WI38 (cell line): ENCODE results near the gene TPM3.

Source experiments
- H3K4me3 ChIP-seq: 2 replicates; pipeline ENCODE4 v1.5.1; 2011; ENCODE audit warnings: low read depth, mild to moderate bottlenecking, control low read depth, low read length
- TF ChIP-seq, protein P1 (sequence below): IDR thresholded peaks from 2 replicates; pipeline ENCODE4 v1.5.1; 2012; ENCODE audit warnings: low read depth, mild to moderate bottlenecking, control low read depth, low read length

The TPM3 gene

DNA sequence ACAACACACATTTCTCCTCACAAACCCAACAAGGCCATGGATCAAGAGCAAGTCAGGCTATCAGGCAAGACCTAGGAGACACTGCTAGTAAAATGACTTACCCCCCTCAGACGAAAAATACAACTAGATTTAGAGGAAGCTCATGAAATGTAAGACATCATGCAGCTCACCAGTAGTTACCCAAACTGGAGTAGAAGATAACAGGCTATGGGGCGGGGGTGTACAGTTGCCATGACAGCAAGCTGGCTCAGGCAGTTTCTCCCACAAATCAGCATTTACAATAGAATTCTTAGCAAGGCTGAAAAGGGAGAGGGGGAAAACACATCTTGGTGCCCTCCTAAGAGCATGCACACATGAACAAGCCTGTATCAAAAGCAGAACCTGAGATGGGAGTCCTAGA is 13.9 kb downstream of the TPM3 start:
- TF ChIP-seq, protein P1, sequence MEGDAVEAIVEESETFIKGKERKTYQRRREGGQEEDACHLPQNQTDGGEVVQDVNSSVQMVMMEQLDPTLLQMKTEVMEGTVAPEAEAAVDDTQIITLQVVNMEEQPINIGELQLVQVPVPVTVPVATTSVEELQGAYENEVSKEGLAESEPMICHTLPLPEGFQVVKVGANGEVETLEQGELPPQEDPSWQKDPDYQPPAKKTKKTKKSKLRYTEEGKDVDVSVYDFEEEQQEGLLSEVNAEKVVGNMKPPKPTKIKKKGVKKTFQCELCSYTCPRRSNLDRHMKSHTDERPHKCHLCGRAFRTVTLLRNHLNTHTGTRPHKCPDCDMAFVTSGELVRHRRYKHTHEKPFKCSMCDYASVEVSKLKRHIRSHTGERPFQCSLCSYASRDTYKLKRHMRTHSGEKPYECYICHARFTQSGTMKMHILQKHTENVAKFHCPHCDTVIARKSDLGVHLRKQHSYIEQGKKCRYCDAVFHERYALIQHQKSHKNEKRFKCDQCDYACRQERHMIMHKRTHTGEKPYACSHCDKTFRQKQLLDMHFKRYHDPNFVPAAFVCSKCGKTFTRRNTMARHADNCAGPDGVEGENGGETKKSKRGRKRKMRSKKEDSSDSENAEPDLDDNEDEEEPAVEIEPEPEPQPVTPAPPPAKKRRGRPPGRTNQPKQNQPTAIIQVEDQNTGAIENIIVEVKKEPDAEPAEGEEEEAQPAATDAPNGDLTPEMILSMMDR, result no peak
- no peak overlapping the region for H3K4me3 ChIP-seq

DNA sequence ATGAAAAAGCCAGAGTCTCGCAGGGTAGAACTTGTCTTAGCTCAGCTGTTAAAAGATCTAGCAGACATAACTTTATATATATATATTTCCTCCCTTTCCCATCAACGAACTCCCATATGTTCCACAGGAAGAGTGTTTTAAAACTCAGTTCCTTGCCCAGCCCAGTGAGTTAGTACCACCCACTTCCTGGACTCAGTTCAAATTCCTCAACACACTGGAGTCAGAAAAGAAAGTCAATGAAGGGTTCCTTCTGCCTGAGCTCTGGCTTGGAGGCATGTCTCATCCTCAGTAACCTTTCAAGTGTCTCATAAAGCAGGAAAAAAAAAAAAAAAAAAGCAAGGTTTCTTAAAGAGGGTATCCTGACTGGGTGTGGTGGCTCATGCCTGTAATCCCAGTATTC is 15.6 kb downstream of the TPM3 start:
- H3K4me3 ChIP-seq, result no peak overlapping the region
- TF ChIP-seq, protein P1, result no peak

DNA sequence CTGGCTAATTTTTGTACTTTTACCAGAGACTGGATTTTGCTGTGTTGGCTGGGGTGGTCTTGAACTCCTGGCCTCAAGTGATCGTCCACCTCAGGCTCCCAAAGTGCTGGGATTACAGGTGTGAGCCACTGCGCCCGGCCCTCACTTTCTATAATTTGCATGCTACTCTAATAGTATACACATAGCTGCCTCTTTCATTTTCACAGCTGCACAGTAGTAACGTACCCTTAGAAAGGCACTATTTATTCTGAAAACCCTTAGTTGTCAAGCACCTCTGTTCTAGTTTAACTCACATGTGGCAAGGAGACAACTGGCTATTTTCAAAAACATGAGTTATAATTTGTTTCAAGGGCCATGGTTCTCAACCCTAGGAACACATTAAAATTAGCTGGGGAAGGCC is 17.2 kb downstream of the TPM3 start:
- H3K4me3 ChIP-seq, result no peak overlapping the region
- TF ChIP-seq, protein P1, result no peak

DNA sequence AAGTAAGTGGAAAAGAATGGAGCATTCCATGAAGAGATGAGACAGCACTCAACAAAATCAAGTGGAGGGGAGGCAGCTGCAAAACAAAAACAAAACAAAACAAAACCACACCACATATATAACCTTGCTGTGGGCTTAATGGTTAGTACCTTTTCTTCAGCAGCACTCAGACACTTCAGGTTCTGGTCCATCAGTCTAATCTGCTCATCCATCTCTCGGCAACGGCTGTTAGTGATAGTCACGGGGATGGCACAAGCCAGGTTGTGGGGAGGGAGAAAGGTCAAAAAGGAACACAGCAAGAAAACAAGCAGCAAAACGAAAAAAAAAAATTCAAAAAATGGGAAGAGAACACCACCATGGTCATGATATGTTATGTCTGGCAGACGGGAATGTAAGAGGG is 20.0 kb downstream of the TPM3 start:
- TF ChIP-seq, protein P1, result no peak
- H3K4me3 ChIP-seq, result no peak overlapping the region

DNA sequence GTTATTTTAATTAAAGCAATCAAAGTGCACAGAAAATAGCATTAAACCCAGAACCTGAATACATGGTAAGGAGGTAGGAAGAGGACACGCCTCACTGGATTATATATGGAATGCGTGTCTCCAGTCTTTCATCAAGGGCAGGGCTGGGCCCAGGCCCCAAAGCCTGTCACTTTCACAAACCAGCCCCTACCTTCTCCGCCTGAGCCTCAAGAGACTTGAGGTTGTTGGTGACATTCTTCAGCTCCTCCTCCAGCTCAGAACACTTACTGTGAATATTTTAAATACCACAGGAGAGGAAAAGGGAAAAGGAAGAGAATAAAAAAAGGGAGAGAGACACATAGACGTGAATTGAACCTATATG is 20.7 kb downstream of the TPM3 start:
- TF ChIP-seq, protein P1, result no peak
- no peak overlapping the region for H3K4me3 ChIP-seq

DNA sequence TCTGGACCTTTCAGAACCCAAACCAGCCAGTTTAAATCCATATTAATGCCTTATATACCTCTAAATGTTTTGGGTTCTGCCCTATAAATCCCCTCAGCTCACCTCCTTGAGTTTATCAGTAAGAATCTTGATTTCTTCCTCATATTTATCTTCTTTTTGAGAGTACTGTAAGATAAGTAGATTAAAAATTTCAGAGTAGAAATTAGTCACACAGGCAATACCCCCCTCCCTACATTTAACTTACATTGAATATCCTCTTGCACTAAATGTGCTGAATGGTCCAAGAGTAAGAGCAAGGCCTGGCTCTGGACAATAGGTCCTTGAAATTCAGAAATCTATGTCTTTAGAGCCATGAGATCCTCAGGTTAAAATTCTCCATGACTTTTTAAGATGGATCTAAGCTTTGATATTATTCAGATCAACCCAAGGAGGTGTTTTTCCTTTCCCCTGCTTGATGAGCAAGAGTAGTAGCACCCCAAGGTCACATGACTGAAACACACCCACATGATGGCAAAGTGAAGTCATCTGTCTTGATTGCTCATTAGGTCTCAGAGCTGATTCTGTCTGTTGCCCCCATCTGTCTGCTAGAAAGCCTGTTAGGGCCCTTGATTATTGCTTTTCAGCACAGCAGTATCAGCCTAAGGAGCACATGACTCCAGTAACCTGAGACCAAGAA is 21.2 kb downstream of the TPM3 start:
- H3K4me3 ChIP-seq, result no peak overlapping the region
- TF ChIP-seq, protein P1, result no peak

DNA sequence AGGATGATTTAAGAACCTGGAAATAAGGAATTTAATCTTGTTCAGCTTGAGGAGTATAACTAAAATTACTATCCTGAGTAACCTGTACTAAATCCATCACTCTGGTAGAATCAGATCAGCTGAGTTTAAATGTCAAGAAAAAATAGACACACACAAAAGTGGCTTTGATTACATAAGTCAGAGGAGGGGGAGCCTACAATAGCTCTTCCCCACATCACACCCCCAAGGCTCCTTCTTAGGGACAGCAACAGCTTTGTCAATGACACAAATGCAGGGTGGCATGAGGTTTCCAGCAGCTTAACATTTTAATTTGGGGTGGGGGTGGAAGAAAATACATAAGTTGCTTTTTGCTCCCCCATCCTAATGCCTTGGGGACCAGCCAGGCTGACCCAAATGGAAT is 24.4 kb downstream of the TPM3 start:
- TF ChIP-seq, protein P1, result no peak
- no peak overlapping the region for H3K4me3 ChIP-seq
